Liver (tissue), 3 donors: Measurements from ENCODE around the gene RTN4R.

ENCODE experiments used
- ATF3 ChIP-seq: IDR thresholded peaks from 2 replicates; pipeline ENCODE4 v1.6.1; 2016; ENCODE audit warnings: antibody characterized with exemption
- CTCF ChIP-seq: fragments of 150-350 bp; IDR thresholded peaks from 2 replicates; pipeline ENCODE4 v1.5.1; 2017; ENCODE audit warnings: improper control_type of control experiment, low read depth, low read length; ENCODE audit not compliant: missing input control
- EGR1 ChIP-seq, 2 donors: IDR thresholded peaks; 2 replicates each; pipeline ENCODE4 v1.6.1; 2016 to 2018; ENCODE audit warnings: antibody characterized with exemption in 2 of 2, low read depth in 2 of 2
- FOXA1 ChIP-seq: IDR thresholded peaks from 2 replicates; pipeline ENCODE4 v1.6.1; 2016; ENCODE audit warnings: antibody characterized with exemption
- GABPA ChIP-seq, 2 donors: IDR thresholded peaks in 1 of 2; conservative IDR thresholded peaks in 1 of 2; 2 replicates each; pipeline ENCODE4 v1.6.1; 2016; ENCODE audit warnings: antibody characterized with exemption in 2 of 2, mild to moderate bottlenecking in 1 of 2, moderate library complexity in 1 of 2
- HNF4A ChIP-seq, 2 donors: conservative IDR thresholded peaks; 2 replicates each; pipeline ENCODE4 v1.6.1; 2016; ENCODE audit warnings: antibody characterized with exemption in 2 of 2, mild to moderate bottlenecking in 2 of 2
- HNF4G ChIP-seq: IDR thresholded peaks from 2 replicates; pipeline ENCODE4 v1.6.1; 2016; ENCODE audit warnings: antibody characterized with exemption
- JUND ChIP-seq, 2 donors: IDR thresholded peaks; 2 replicates each; pipeline ENCODE4 v1.6.1; 2016; ENCODE audit warnings: antibody characterized with exemption in 2 of 2
- RAD21 ChIP-seq, 2 donors: IDR thresholded peaks; 2 replicates each; pipeline ENCODE4 v1.6.1; 2016; ENCODE audit warnings: antibody characterized with exemption in 2 of 2, mild to moderate bottlenecking in 2 of 2
- REST ChIP-seq: IDR thresholded peaks from 2 replicates; pipeline ENCODE4 v1.6.1; 2016; ENCODE audit warnings: antibody characterized with exemption, mild to moderate bottlenecking
- SP1 ChIP-seq: IDR thresholded peaks from 2 replicates; pipeline ENCODE4 v1.6.1; 2018; ENCODE audit warnings: antibody characterized with exemption, mild to moderate bottlenecking
- YY1 ChIP-seq: IDR thresholded peaks from 2 replicates; pipeline ENCODE4 v1.6.1; 2016; ENCODE audit warnings: antibody characterized with exemption, mild to moderate bottlenecking
- TF ChIP-seq, protein P1 (sequence below): IDR thresholded peaks from 2 replicates; pipeline ENCODE4 v1.6.1; 2016; ENCODE audit warnings: antibody characterized with exemption
- donor health status: healthy.
- donor health status: healthy.

DNA sequence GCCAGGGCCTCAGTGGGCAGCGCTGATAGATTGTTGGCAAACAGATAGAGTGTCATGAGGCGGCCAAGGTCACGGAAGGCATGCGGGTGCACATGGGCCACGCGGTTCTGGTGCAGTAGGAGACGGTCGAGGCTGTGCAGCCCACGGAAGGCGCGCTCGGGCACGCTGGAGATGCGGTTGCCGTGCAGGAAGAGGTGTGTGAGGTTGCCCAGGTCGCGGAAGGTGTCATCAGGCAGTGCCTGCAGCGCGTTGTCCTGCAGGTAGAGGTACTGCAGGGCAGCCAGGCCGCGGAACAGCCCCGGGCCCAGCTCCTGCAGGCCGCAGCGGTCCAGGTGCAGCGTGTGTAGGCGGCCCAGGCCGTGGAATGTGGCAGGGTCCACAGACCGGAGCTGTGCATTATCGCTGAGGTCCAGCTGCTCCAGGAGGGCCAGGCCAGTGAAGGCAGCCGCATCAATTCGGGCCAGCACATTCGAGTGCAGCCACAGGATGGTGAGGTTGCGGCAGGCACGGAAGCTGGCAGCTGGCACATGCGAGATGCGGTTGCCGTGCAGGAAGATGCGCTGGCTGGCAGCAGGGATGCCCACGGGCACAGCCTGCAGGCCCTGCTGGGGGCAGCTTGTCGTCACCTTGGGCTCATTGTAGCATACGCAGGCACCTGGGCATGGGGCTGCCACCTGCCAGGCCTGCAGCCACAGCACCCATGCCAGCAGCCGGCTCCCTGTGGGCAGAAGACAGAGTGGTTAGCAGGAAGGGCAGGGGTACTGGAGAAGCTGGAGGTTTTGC lies 25.5 kb downstream of the RTN4R start:
- no peak for TF ChIP-seq JUND (IDR thresholded peaks at IDR 0.05)
- no peak for TF ChIP-seq CTCF
- TF ChIP-seq, protein P1, sequence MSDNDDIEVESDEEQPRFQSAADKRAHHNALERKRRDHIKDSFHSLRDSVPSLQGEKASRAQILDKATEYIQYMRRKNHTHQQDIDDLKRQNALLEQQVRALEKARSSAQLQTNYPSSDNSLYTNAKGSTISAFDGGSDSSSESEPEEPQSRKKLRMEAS = no peak
- no peak for TF ChIP-seq YY1
- no peak for TF ChIP-seq REST
- no peak for TF ChIP-seq HNF4G
- no peak for TF ChIP-seq GABPA (IDR thresholded peaks at IDR 0.05 in 1 of 2, conservative IDR thresholded peaks at IDR 0.05 in 1 of 2)
- TF ChIP-seq RAD21 (IDR thresholded peaks at IDR 0.05) = no peak
- no peak for TF ChIP-seq EGR1 (IDR thresholded peaks at IDR 0.05; ENCODE audit: low read depth in 2 of 2)
- no peak for TF ChIP-seq ATF3
- no peak for TF ChIP-seq SP1
- no peak for TF ChIP-seq HNF4A (conservative IDR thresholded peaks at IDR 0.05)
- TF ChIP-seq FOXA1 = no peak
